ENCODE results near the gene F2R.

The F2R gene

DNA sequence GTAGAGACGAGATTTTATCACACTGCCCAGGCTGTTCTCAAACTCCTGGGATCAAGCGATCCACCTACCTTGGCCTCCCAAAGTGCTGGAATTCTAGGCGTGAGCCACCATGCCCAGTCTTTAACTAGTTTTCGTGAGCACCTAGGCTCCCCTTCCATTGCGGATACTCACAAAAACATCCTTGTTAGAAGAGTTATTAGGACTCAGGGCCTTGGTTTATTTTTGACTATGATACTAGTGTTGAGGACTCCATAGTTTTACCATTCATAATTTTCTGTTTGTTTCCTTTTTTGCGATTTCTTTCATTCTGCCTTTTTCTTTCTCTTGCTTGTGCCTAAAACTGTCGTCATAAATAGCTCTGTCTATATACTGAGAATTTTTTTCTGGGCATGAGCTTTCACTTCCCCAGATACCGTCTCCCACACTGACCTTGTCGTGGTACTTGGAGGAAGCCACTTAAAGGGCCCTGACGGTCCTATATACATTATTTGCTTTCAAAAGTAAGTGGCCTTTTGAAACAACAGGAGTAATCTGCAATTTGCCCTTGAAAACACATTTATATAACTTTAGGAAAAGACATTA is 5.2 kb downstream of the F2R start:
- peaks cover 11 to 23% of the 10 kb centered on the region in 2 donors for H3K27me3 ChIP-seq (ENCODE audit: control insufficient read depth in 1 of 2, insufficient read depth in 2 of 2, low read length in 2 of 2)
- peaks cover 5% of the 10 kb centered on the region for H3K4me1 ChIP-seq (ENCODE audit: control insufficient read depth, insufficient read depth, low read length)
- H3K36me3 ChIP-seq (ENCODE audit: control insufficient read depth in 2 of 2, insufficient read depth in 2 of 2, low read length in 2 of 2), result no peaks in the 10 kb centered on the region
- H3K27ac ChIP-seq (ENCODE audit: low read length), result no peak overlapping the region
- H3K9me3 ChIP-seq (ENCODE audit: control insufficient read depth in 2 of 2, low read length in 2 of 2), result no peaks in the 10 kb centered on the region
- H3K9ac ChIP-seq (ENCODE audit: low read length in 2 of 2), result no peak overlapping the region
- H3K4me3 ChIP-seq (ENCODE audit: low read length in 2 of 2), result no peak overlapping the region

GRCh38 chr5:76723266-76723665 is 7.3 kb downstream of the F2R start:
- Histone ChIP-seq H3K36me3 (ENCODE audit: control insufficient read depth in 2 of 2, insufficient read depth in 2 of 2, low read length in 2 of 2) (no peaks in the 10 kb centered on the region), H3K27ac (ENCODE audit: low read length) (no peak overlapping the region), H3K9me3 (ENCODE audit: control insufficient read depth in 2 of 2, low read length in 2 of 2) (no peaks in the 10 kb centered on the region), H3K4me3 (ENCODE audit: low read length in 2 of 2) (no peak overlapping the region), H3K27me3 (ENCODE audit: control insufficient read depth in 1 of 2, insufficient read depth in 2 of 2, low read length in 2 of 2) (peaks cover 3 to 7% of the 10 kb centered on the region in 2 donors), H3K9ac (ENCODE audit: low read length in 2 of 2) (no peak overlapping the region), H3K4me1 (ENCODE audit: control insufficient read depth, insufficient read depth, low read length) (no peaks in the 10 kb centered on the region)

DNA sequence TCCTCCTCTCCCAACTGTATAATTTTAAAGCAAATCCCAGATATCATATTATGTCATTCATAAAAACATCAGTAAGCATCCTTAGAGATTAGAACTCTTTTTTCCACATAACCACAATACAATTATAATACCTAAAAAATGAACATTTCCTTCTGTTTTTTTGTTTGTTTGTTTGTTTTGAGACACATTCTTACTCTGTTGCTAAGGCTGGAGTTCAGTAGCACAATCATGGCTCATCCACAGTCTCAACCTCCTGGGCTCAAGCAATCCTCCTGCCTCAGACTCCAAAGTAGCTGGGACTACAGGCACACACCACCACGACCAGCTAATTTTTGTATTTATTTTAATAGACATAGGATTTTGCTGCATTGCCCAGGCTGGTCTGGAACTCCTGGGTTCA is 8.0 kb downstream of the F2R start:
- Histone ChIP-seq H3K9me3 (ENCODE audit: control insufficient read depth in 2 of 2, low read length in 2 of 2) (no peaks in the 10 kb centered on the region), H3K27ac (ENCODE audit: low read length) (no peak overlapping the region), H3K4me1 (ENCODE audit: control insufficient read depth, insufficient read depth, low read length) (no peaks in the 10 kb centered on the region), H3K4me3 (ENCODE audit: low read length in 2 of 2) (no peak overlapping the region), H3K36me3 (ENCODE audit: control insufficient read depth in 2 of 2, insufficient read depth in 2 of 2, low read length in 2 of 2) (no peaks in the 10 kb centered on the region), H3K9ac (ENCODE audit: low read length in 2 of 2) (no peak overlapping the region), H3K27me3 (ENCODE audit: control insufficient read depth in 1 of 2, insufficient read depth in 2 of 2, low read length in 2 of 2) (peaks cover under 1% of the 10 kb centered on the region in 2 donors)

- H3K36me3 ChIP-seq (ENCODE audit: control insufficient read depth in 2 of 2, insufficient read depth in 2 of 2, low read length in 2 of 2), result no peaks in the 10 kb centered on the region
- no peaks in the 10 kb centered on the region for H3K4me1 ChIP-seq (ENCODE audit: control insufficient read depth, insufficient read depth, low read length)
- no peak overlapping the region for H3K27ac ChIP-seq (ENCODE audit: low read length)
- no peak overlapping the region for H3K9ac ChIP-seq (ENCODE audit: low read length in 2 of 2)
- H3K4me3 ChIP-seq (ENCODE audit: low read length in 2 of 2), result no peak overlapping the region
- peaks cover 0 to 5% of the 10 kb centered on the region in 2 donors for H3K9me3 ChIP-seq (ENCODE audit: control insufficient read depth in 2 of 2, low read length in 2 of 2)
- no peaks in the 10 kb centered on the region for H3K27me3 ChIP-seq (ENCODE audit: control insufficient read depth in 1 of 2, insufficient read depth in 2 of 2, low read length in 2 of 2)
These were observed 8.9 kb downstream of the F2R start for GRCh38 chr5:76724871-76725270.

DNA sequence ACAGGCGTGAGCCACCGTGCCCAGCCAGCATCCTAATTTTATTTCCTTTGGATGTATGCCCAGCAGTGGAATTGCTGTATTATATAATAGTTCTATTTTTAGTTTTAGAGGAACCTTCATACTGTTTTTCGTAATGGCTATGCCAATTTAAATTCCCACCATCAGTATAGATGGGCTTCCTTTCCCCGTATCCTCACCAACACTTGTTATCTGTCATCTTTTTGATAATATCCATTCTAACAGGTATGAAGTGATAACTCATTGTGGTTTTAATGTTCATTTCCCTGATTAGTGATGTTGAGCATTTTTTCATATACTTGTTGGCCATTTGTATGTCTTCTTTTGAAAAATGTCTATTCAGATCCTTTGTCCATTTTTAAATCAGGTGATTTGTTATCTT is 13.0 kb downstream of the F2R start:
- no peaks in the 10 kb centered on the region for H3K4me1 ChIP-seq (ENCODE audit: control insufficient read depth, insufficient read depth, low read length)
- H3K9ac ChIP-seq (ENCODE audit: low read length in 2 of 2), result no peak overlapping the region
- no peaks in the 10 kb centered on the region for H3K36me3 ChIP-seq (ENCODE audit: control insufficient read depth in 2 of 2, insufficient read depth in 2 of 2, low read length in 2 of 2)
- H3K9me3 ChIP-seq (ENCODE audit: control insufficient read depth in 2 of 2, low read length in 2 of 2), result peaks cover 5 to 8% of the 10 kb centered on the region in 2 donors
- H3K27ac ChIP-seq (ENCODE audit: low read length), result no peak overlapping the region
- H3K27me3 ChIP-seq (ENCODE audit: control insufficient read depth in 1 of 2, insufficient read depth in 2 of 2, low read length in 2 of 2), result no peaks in the 10 kb centered on the region
- H3K4me3 ChIP-seq (ENCODE audit: low read length in 2 of 2), result no peak overlapping the region

- no peaks in the 10 kb centered on the region for H3K27me3 ChIP-seq (ENCODE audit: control insufficient read depth in 1 of 2, insufficient read depth in 2 of 2, low read length in 2 of 2)
- H3K9ac ChIP-seq (ENCODE audit: low read length in 2 of 2), result no peak overlapping the region
- no peak overlapping the region for H3K4me3 ChIP-seq (ENCODE audit: low read length in 2 of 2)
- no peaks in the 10 kb centered on the region for H3K36me3 ChIP-seq (ENCODE audit: control insufficient read depth in 2 of 2, insufficient read depth in 2 of 2, low read length in 2 of 2)
- no peak overlapping the region for H3K27ac ChIP-seq (ENCODE audit: low read length)
- H3K9me3 ChIP-seq (ENCODE audit: control insufficient read depth in 2 of 2, low read length in 2 of 2), result peaks cover 5 to 8% of the 10 kb centered on the region in 2 donors
- no peaks in the 10 kb centered on the region for H3K4me1 ChIP-seq (ENCODE audit: control insufficient read depth, insufficient read depth, low read length)
These were observed 13.7 kb downstream of the F2R start for GRCh38 chr5:76729373-76730290.

DNA sequence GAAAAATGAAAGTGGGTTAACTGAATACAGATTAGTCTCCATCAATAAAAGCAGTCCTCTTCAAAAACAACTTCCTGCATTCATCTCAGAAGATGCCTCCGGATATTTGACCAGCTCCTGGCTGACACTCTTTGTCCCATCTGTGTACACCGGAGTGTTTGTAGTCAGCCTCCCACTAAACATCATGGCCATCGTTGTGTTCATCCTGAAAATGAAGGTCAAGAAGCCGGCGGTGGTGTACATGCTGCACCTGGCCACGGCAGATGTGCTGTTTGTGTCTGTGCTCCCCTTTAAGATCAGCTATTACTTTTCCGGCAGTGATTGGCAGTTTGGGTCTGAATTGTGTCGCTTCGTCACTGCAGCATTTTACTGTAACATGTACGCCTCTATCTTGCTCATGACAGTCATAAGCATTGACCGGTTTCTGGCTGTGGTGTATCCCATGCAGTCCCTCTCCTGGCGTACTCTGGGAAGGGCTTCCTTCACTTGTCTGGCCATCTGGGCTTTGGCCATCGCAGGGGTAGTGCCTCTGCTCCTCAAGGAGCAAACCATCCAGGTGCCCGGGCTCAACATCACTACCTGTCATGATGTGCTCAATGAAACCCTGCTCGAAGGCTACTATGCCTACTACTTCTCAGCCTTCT is 16.6 kb downstream of the F2R start:
- Histone ChIP-seq H3K27ac (ENCODE audit: low read length) (no peak overlapping the region), H3K9ac (ENCODE audit: low read length in 2 of 2) (no peak overlapping the region), H3K4me1 (ENCODE audit: control insufficient read depth, insufficient read depth, low read length) (no peaks in the 10 kb centered on the region), H3K4me3 (ENCODE audit: low read length in 2 of 2) (no peak overlapping the region), H3K27me3 (ENCODE audit: control insufficient read depth in 1 of 2, insufficient read depth in 2 of 2, low read length in 2 of 2) (no peaks in the 10 kb centered on the region), H3K36me3 (ENCODE audit: control insufficient read depth in 2 of 2, insufficient read depth in 2 of 2, low read length in 2 of 2) (no peaks in the 10 kb centered on the region), H3K9me3 (ENCODE audit: control insufficient read depth in 2 of 2, low read length in 2 of 2) (peaks cover 5 to 8% of the 10 kb centered on the region in 2 donors)

DNA sequence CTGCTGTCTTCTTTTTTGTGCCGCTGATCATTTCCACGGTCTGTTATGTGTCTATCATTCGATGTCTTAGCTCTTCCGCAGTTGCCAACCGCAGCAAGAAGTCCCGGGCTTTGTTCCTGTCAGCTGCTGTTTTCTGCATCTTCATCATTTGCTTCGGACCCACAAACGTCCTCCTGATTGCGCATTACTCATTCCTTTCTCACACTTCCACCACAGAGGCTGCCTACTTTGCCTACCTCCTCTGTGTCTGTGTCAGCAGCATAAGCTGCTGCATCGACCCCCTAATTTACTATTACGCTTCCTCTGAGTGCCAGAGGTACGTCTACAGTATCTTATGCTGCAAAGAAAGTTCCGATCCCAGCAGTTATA is 17.1 kb downstream of the F2R start:
- peaks cover 5 to 8% of the 10 kb centered on the region in 2 donors for H3K9me3 ChIP-seq (ENCODE audit: control insufficient read depth in 2 of 2, low read length in 2 of 2)
- no peak overlapping the region for H3K4me3 ChIP-seq (ENCODE audit: low read length in 2 of 2)
- no peaks in the 10 kb centered on the region for H3K27me3 ChIP-seq (ENCODE audit: control insufficient read depth in 1 of 2, insufficient read depth in 2 of 2, low read length in 2 of 2)
- H3K9ac ChIP-seq (ENCODE audit: low read length in 2 of 2), result no peak overlapping the region
- no peaks in the 10 kb centered on the region for H3K36me3 ChIP-seq (ENCODE audit: control insufficient read depth in 2 of 2, insufficient read depth in 2 of 2, low read length in 2 of 2)
- no peak overlapping the region for H3K27ac ChIP-seq (ENCODE audit: low read length)
- H3K4me1 ChIP-seq (ENCODE audit: control insufficient read depth, insufficient read depth, low read length), result no peaks in the 10 kb centered on the region

GRCh38 chr5:76735762-76736545 is 20.0 kb downstream of the F2R start:
- Histone ChIP-seq H3K4me1 (ENCODE audit: control insufficient read depth, insufficient read depth, low read length) (no peaks in the 10 kb centered on the region), H3K9me3 (ENCODE audit: control insufficient read depth in 2 of 2, low read length in 2 of 2) (peaks cover 0 to 1% of the 10 kb centered on the region in 2 donors), H3K27me3 (ENCODE audit: control insufficient read depth in 1 of 2, insufficient read depth in 2 of 2, low read length in 2 of 2) (no peaks in the 10 kb centered on the region), H3K36me3 (ENCODE audit: control insufficient read depth in 2 of 2, insufficient read depth in 2 of 2, low read length in 2 of 2) (no peaks in the 10 kb centered on the region), H3K27ac (ENCODE audit: low read length) (no peak overlapping the region), H3K9ac (ENCODE audit: low read length in 2 of 2) (no peak overlapping the region), H3K4me3 (ENCODE audit: low read length in 2 of 2) (no peak overlapping the region)

DNA sequence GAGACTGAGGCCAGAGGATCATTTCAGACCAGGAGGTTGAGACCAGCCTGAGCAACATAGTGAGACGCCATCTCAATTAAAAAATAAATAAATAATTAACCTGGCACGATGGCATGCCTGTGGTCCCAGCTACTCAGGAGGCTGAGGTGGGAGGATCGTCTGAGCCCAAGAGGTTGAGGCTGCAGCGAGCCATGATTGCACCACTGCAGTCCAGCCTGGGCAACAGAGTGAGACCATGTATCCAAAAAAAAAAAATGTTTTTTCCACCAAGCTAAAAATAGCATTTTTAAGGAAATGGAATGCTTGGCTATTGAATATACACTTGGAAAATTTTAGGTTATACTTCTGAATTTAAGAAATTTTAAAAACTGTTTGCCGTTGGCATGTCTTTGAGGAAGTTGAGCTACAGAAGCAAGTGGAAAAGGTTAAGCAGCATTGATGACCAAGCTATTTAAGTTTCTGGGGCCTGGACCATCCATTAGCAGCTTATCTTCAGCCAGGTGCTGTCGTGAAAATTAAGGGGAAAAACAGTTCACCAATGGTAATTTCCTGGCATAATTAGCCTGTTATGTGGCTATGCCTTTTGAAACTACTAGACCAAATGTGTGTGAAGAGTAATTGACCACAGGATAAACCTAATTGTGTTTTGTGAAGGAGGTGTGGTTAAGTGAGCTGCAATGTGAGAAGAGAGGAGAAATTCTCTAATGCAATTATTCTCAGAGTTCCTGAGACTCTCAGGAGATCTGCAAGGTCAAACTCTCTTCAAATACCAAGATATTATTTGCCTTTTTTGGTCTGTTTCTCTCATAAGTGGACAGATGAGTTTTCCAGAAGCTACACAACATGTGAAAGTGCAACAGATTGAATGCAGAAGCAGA is 21.0 kb downstream of the F2R start:
- H3K9me3 ChIP-seq (ENCODE audit: control insufficient read depth in 2 of 2, low read length in 2 of 2), result no peaks in the 10 kb centered on the region
- H3K4me3 ChIP-seq (ENCODE audit: low read length in 2 of 2), result no peak overlapping the region
- H3K9ac ChIP-seq (ENCODE audit: low read length in 2 of 2), result no peak overlapping the region
- H3K36me3 ChIP-seq (ENCODE audit: control insufficient read depth in 2 of 2, insufficient read depth in 2 of 2, low read length in 2 of 2), result no peaks in the 10 kb centered on the region
- no peaks in the 10 kb centered on the region for H3K4me1 ChIP-seq (ENCODE audit: control insufficient read depth, insufficient read depth, low read length)
- no peak overlapping the region for H3K27ac ChIP-seq (ENCODE audit: low read length)
- no peaks in the 10 kb centered on the region for H3K27me3 ChIP-seq (ENCODE audit: control insufficient read depth in 1 of 2, insufficient read depth in 2 of 2, low read length in 2 of 2)

Data from stomach smooth muscle (tissue), 2 donors.